ENCODE measurements around the gene IFI27L1.

Gene IFI27L1

DNA sequence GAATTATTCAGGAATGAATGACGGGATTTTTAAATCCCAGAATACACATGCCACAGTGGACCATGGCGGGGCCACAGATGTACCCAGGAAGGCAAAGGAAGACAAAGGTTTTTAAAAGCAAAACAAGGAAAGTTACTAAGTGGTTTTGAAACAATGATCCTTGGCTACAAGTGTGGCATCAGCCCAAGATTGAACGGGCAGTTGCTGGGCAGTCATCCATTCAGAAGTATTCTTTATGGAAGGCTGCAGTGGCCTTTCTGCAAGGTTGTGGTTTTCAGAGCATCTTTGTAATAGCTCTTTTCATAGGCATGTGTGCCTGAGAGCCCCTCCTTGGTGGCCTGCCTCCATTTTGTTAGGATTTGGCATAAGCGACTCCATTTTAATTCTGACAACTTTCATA, 16.0 kb downstream of the IFI27L1 start:
- WGBS (ENCODE audit: extremely low coverage, insufficient coverage, insufficient read length) = no CpG with 5 or more reads among the region's 4 CpGs
- no peak overlapping the region for H2BK12ac ChIP-seq (ENCODE audit: low read length)

DNA sequence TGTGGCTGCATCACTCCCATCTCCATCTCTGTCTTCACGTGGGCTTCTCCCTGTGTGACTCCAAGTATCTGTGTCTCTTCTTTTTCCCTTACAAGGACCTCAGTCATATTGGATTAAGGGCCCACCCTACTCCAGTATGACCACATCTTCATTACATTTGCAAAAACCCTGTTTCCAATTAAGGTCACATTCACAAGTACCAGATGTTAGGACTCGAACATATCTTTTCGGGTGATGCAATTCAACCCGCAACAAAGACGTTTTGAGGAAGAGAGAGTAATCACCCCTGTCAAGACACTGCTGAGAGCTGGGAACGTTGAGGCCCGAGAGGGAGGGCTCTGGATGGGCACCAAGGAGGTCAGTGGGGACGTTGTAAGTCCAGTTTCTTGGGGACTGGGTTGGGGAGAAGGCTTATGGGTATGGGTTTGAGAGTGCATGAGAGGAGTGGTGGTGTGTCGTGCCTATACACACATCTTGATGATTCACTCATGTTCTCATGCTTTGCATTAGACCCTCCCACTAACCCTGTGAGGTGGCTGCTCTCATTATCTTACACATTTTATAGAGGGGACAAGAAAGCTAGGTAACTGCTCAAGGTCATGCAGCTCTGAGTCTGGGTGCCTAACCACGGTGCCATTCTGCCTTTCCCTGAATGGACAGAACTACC, 17.3 kb downstream of the IFI27L1 start:
- H2AK5ac ChIP-seq (ENCODE audit: low read length) = no peak overlapping the region
- no peak overlapping the region for H3K4ac ChIP-seq (ENCODE audit: low read depth, low read length)
- H2BK12ac ChIP-seq (ENCODE audit: low read length) = no peak overlapping the region
- H3K9ac ChIP-seq (ENCODE audit: low read length) = no peak overlapping the region
- no CpG with 5 or more reads among the region's 10 CpGs for WGBS (ENCODE audit: extremely low coverage, insufficient coverage, insufficient read length)
- no peak overlapping the region for H3K27ac ChIP-seq (ENCODE audit: low read depth, low read length)
- no peak overlapping the region for H3K14ac ChIP-seq (ENCODE audit: low read length)
- no peak overlapping the region for H2BK120ac ChIP-seq (ENCODE audit: insufficient read depth, low read length, poor library complexity)
- no peak overlapping the region for H4K8ac ChIP-seq (ENCODE audit: low read depth, low read length)
- no peaks in the 10 kb centered on the region for H3K79me1 ChIP-seq (ENCODE audit: low read length)
- H4K12ac ChIP-seq (ENCODE audit: low read depth, low read length) = no peak overlapping the region
- no peaks in the 10 kb centered on the region for H3K79me2 ChIP-seq (ENCODE audit: control insufficient read depth, insufficient read depth, low read length, poor library complexity)
- H3K4me2 ChIP-seq (ENCODE audit: low read length) = no peak overlapping the region
- H2BK5ac ChIP-seq (ENCODE audit: low read depth, low read length, poor library complexity) = no peak overlapping the region
- H3K27me3 ChIP-seq (ENCODE audit: insufficient read depth, low read length) = no peaks in the 10 kb centered on the region
- no peak overlapping the region for H4K91ac ChIP-seq (ENCODE audit: low read depth, low read length)
- no peak overlapping the region for H3K4me3 ChIP-seq (ENCODE audit: low read depth, low read length)
- peaks cover 2 to 6% of the 10 kb centered on the region in 2 experiments for H3K4me1 ChIP-seq (ENCODE audit: control insufficient read depth in 1 of 2, insufficient read depth in 2 of 2, low read length in 2 of 2)
- H2AFZ ChIP-seq (ENCODE audit: insufficient read depth, low read length, poor library complexity) = no peak overlapping the region
- DNase-seq = no peak
- H3K18ac ChIP-seq (ENCODE audit: low read length) = no peak overlapping the region
- H3K23ac ChIP-seq (ENCODE audit: low read length) = no peak overlapping the region
- H3K36me3 ChIP-seq (ENCODE audit: control insufficient read depth in 1 of 2, insufficient read depth in 2 of 2, low read length in 2 of 2) = peaks cover 8 to 21% of the 10 kb centered on the region in 2 experiments
- H3K9me3 ChIP-seq (ENCODE audit: insufficient read depth, low read depth, low read length) = no peaks in the 10 kb centered on the region

More for the DNA sequence above, 16.0 kb downstream of the IFI27L1 start:
- Histone ChIP-seq H3K36me3 (ENCODE audit: control insufficient read depth in 1 of 2, insufficient read depth in 2 of 2, low read length in 2 of 2) (peaks cover 8 to 18% of the 10 kb centered on the region in 2 experiments), H4K8ac (ENCODE audit: low read depth, low read length) (no peak overlapping the region), H3K9me3 (ENCODE audit: insufficient read depth, low read depth, low read length) (no peaks in the 10 kb centered on the region), H2AFZ (ENCODE audit: insufficient read depth, low read length, poor library complexity) (no peak overlapping the region), H2AK5ac (ENCODE audit: low read length) (no peak overlapping the region), H3K18ac (ENCODE audit: low read length) (no peak overlapping the region), H3K4ac (ENCODE audit: low read depth, low read length) (no peak overlapping the region), H2BK120ac (ENCODE audit: insufficient read depth, low read length, poor library complexity) (no peak overlapping the region), H3K23ac (ENCODE audit: low read length) (no peak overlapping the region), H4K12ac (ENCODE audit: low read depth, low read length) (no peak overlapping the region), H3K4me3 (ENCODE audit: low read depth, low read length) (no peak overlapping the region), H3K79me1 (ENCODE audit: low read length) (no peaks in the 10 kb centered on the region), H3K4me2 (ENCODE audit: low read length) (no peak overlapping the region), H3K9ac (ENCODE audit: low read length) (no peak overlapping the region), H2BK5ac (ENCODE audit: low read depth, low read length, poor library complexity) (no peak overlapping the region), H4K91ac (ENCODE audit: low read depth, low read length) (no peak overlapping the region), H3K4me1 (ENCODE audit: control insufficient read depth in 1 of 2, insufficient read depth in 2 of 2, low read length in 2 of 2) (peaks cover 2 to 6% of the 10 kb centered on the region in 2 experiments), H3K14ac (ENCODE audit: low read length) (no peak overlapping the region), H3K27me3 (ENCODE audit: insufficient read depth, low read length) (no peaks in the 10 kb centered on the region), H3K79me2 (ENCODE audit: control insufficient read depth, insufficient read depth, low read length, poor library complexity) (no peaks in the 10 kb centered on the region), H3K27ac (ENCODE audit: low read depth, low read length) (no peak overlapping the region)
- no peak for DNase-seq

DNA sequence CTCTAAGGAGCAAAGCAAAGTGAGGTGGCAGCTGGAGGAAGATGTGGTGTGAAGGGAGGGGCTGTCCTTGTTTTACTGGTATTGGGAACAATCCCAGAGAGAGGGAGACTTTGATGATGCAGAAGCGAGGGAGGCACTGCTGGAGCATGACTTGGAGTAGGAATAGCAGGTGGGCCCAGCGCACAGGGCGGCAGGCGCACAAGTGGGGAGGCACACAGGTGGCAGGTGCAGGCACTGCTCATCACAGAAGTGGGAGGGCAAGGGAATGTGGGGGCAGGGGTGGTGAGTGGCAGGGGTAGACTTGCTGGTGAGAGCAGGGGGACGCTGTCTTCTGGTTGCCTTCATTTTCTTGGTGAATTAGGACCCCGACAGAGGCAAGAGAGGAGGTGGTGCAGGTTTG, 17.9 kb downstream of the IFI27L1 start:
- no peak for DNase-seq
- H3K36me3 ChIP-seq (ENCODE audit: control insufficient read depth in 1 of 2, insufficient read depth in 2 of 2, low read length in 2 of 2) = peaks cover 8 to 23% of the 10 kb centered on the region in 2 experiments
- no peak overlapping the region for H3K14ac ChIP-seq (ENCODE audit: low read length)
- H3K23ac ChIP-seq (ENCODE audit: low read length) = no peak overlapping the region
- H3K4me1 ChIP-seq (ENCODE audit: control insufficient read depth in 1 of 2, insufficient read depth in 2 of 2, low read length in 2 of 2) = peaks cover 2 to 6% of the 10 kb centered on the region in 2 experiments
- no peak overlapping the region for H3K18ac ChIP-seq (ENCODE audit: low read length)
- no peak overlapping the region for H3K4ac ChIP-seq (ENCODE audit: low read depth, low read length)
- no peak overlapping the region for H3K27ac ChIP-seq (ENCODE audit: low read depth, low read length)
- no peaks in the 10 kb centered on the region for H3K79me1 ChIP-seq (ENCODE audit: low read length)
- H2AK5ac ChIP-seq (ENCODE audit: low read length) = no peak overlapping the region
- no peak overlapping the region for H2BK5ac ChIP-seq (ENCODE audit: low read depth, low read length, poor library complexity)
- H3K79me2 ChIP-seq (ENCODE audit: control insufficient read depth, insufficient read depth, low read length, poor library complexity) = no peaks in the 10 kb centered on the region
- H3K9ac ChIP-seq (ENCODE audit: low read length) = no peak overlapping the region
- H4K8ac ChIP-seq (ENCODE audit: low read depth, low read length) = no peak overlapping the region
- no peak overlapping the region for H2BK12ac ChIP-seq (ENCODE audit: low read length)
- H4K12ac ChIP-seq (ENCODE audit: low read depth, low read length) = no peak overlapping the region
- no peak overlapping the region for H2BK120ac ChIP-seq (ENCODE audit: insufficient read depth, low read length, poor library complexity)
- no peak overlapping the region for H3K4me2 ChIP-seq (ENCODE audit: low read length)
- no peaks in the 10 kb centered on the region for H3K27me3 ChIP-seq (ENCODE audit: insufficient read depth, low read length)
- no peak overlapping the region for H4K91ac ChIP-seq (ENCODE audit: low read depth, low read length)
- no peak overlapping the region for H2AFZ ChIP-seq (ENCODE audit: insufficient read depth, low read length, poor library complexity)
- no peak overlapping the region for H3K4me3 ChIP-seq (ENCODE audit: low read depth, low read length)
- peaks cover 1% of the 10 kb centered on the region for H3K9me3 ChIP-seq (ENCODE audit: insufficient read depth, low read depth, low read length)
- no CpG with 5 or more reads among the region's 6 CpGs for WGBS (ENCODE audit: extremely low coverage, insufficient coverage, insufficient read length)

DNA sequence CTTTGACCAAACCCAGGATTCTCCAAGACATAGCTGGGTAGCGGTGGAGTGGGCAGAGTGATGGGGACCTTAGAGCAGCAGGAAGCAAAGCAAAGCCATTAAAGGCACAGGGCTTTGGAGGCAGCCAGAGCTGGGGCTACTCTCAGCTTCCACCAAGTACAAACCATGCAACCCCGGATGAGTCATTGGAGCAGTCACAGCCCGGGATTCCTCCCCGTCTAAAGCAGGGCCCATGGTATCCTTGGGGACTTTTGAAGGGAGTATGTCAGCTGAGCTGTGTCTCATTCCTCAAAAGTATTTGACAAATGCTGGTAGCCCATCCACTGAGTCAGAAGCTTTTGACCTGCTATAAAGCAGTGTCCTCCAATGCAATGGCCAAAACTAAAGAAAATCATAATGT, 19.7 kb downstream of the IFI27L1 start:
- H3K4me3 ChIP-seq (ENCODE audit: low read depth, low read length) = no peak overlapping the region
- no peaks in the 10 kb centered on the region for H3K79me2 ChIP-seq (ENCODE audit: control insufficient read depth, insufficient read depth, low read length, poor library complexity)
- H3K27me3 ChIP-seq (ENCODE audit: insufficient read depth, low read length) = no peaks in the 10 kb centered on the region
- no peak overlapping the region for H3K4ac ChIP-seq (ENCODE audit: low read depth, low read length)
- H2BK5ac ChIP-seq (ENCODE audit: low read depth, low read length, poor library complexity) = no peak overlapping the region
- WGBS (ENCODE audit: extremely low coverage, insufficient coverage, insufficient read length) = no CpG with 5 or more reads among the region's 4 CpGs
- H3K9me3 ChIP-seq (ENCODE audit: insufficient read depth, low read depth, low read length) = peaks cover 1% of the 10 kb centered on the region
- H3K36me3 ChIP-seq (ENCODE audit: control insufficient read depth in 1 of 2, insufficient read depth in 2 of 2, low read length in 2 of 2) = peaks cover 8 to 23% of the 10 kb centered on the region in 2 experiments
- H3K14ac ChIP-seq (ENCODE audit: low read length) = no peak overlapping the region
- no peak overlapping the region for H2AFZ ChIP-seq (ENCODE audit: insufficient read depth, low read length, poor library complexity)
- H4K91ac ChIP-seq (ENCODE audit: low read depth, low read length) = no peak overlapping the region
- H2BK120ac ChIP-seq (ENCODE audit: insufficient read depth, low read length, poor library complexity) = no peak overlapping the region
- H4K8ac ChIP-seq (ENCODE audit: low read depth, low read length) = no peak overlapping the region
- no peak overlapping the region for H2AK5ac ChIP-seq (ENCODE audit: low read length)
- H4K12ac ChIP-seq (ENCODE audit: low read depth, low read length) = no peak overlapping the region
- no peak overlapping the region for H3K23ac ChIP-seq (ENCODE audit: low read length)
- H3K79me1 ChIP-seq (ENCODE audit: low read length) = no peaks in the 10 kb centered on the region
- peaks cover 2 to 6% of the 10 kb centered on the region in 2 experiments for H3K4me1 ChIP-seq (ENCODE audit: control insufficient read depth in 1 of 2, insufficient read depth in 2 of 2, low read length in 2 of 2)
- no peak overlapping the region for H2BK12ac ChIP-seq (ENCODE audit: low read length)
- no peak overlapping the region for H3K4me2 ChIP-seq (ENCODE audit: low read length)
- H3K18ac ChIP-seq (ENCODE audit: low read length) = no peak overlapping the region
- peak; percentile 87 to 95 for DNase-seq
- no peak overlapping the region for H3K9ac ChIP-seq (ENCODE audit: low read length)
- no peak overlapping the region for H3K27ac ChIP-seq (ENCODE audit: low read depth, low read length)

Measured in trophoblast cell (in vitro differentiated cells and primary cell).